ENCODE results near the gene RRAS2. TPM values are rescaled to one million over a fixed set of nuclear protein-coding genes. Genes with fewer than 3 reads are reported as not detected.

The RRAS2 gene
- total RNA-seq, 1 donor from 2014 or later, result 36.6 TPM

DNA sequence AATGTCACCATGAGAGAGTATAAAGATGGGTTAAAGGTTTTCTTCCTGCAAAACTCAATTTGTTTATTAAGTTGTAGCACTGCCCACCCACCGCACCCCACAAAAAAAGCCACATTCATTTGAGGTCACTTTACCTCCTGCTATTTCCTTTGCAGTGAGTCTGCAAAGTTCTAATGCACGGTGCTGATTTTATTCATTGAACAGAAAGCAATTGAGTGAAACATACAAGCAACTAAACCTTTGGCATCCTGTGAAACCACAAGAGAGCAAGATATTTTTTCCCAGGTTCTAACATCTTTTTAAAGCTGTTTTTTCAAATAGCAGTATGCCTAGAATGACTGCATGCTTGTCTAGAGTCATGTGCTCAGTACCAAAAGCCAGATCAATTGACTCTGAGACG, 39.0 kb downstream of the RRAS2 start:
- no peaks in the 10 kb centered on the region for H3K36me3 Mint-ChIP-seq (ENCODE audit: low read depth)
- no peak for DNase-seq (ENCODE audit: low read depth, low spot score)
- TF ChIP-seq, protein P1, sequence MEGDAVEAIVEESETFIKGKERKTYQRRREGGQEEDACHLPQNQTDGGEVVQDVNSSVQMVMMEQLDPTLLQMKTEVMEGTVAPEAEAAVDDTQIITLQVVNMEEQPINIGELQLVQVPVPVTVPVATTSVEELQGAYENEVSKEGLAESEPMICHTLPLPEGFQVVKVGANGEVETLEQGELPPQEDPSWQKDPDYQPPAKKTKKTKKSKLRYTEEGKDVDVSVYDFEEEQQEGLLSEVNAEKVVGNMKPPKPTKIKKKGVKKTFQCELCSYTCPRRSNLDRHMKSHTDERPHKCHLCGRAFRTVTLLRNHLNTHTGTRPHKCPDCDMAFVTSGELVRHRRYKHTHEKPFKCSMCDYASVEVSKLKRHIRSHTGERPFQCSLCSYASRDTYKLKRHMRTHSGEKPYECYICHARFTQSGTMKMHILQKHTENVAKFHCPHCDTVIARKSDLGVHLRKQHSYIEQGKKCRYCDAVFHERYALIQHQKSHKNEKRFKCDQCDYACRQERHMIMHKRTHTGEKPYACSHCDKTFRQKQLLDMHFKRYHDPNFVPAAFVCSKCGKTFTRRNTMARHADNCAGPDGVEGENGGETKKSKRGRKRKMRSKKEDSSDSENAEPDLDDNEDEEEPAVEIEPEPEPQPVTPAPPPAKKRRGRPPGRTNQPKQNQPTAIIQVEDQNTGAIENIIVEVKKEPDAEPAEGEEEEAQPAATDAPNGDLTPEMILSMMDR (conservative IDR thresholded peaks at IDR 0.05), result no peak
- H3K27me3 Mint-ChIP-seq (ENCODE audit: low read depth), result no peaks in the 10 kb centered on the region
- peaks cover 6% of the 10 kb centered on the region for H3K4me1 Mint-ChIP-seq
- H3K9me3 Mint-ChIP-seq, result no peaks in the 10 kb centered on the region
- H3K27ac Mint-ChIP-seq (ENCODE audit: unreplicated experiment), result no peak overlapping the region
- no peak overlapping the region for H3K4me3 Mint-ChIP-seq

DNA sequence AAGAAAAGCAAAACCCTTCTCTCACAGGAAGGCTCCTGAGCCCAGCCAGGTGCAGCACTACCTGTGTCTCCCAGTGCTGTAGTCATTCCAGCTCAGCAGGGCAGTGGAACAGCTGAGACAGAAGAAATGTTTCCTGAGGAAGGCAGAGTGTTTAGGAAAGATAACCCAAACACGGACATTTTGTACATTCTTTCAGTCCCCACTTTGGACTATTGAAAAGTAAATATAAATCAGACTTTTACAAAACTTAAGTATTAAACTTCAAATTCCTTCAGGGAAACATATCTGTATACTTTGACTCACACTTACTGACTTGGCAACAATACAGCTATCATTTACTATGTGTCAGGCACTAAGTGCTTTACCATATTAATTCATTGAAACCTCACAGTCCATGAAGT, 40.4 kb downstream of the RRAS2 start:
- no peak for DNase-seq (ENCODE audit: low read depth, low spot score)
- Mint-ChIP-seq H3K9me3 (no peaks in the 10 kb centered on the region), H3K27ac (ENCODE audit: unreplicated experiment) (no peak overlapping the region), H3K4me1 (peaks cover 6% of the 10 kb centered on the region), H3K27me3 (ENCODE audit: low read depth) (no peaks in the 10 kb centered on the region), H3K36me3 (ENCODE audit: low read depth) (no peaks in the 10 kb centered on the region), H3K4me3 (no peak overlapping the region)
- TF ChIP-seq, protein P1 (conservative IDR thresholded peaks at IDR 0.05), result no peak

DNA sequence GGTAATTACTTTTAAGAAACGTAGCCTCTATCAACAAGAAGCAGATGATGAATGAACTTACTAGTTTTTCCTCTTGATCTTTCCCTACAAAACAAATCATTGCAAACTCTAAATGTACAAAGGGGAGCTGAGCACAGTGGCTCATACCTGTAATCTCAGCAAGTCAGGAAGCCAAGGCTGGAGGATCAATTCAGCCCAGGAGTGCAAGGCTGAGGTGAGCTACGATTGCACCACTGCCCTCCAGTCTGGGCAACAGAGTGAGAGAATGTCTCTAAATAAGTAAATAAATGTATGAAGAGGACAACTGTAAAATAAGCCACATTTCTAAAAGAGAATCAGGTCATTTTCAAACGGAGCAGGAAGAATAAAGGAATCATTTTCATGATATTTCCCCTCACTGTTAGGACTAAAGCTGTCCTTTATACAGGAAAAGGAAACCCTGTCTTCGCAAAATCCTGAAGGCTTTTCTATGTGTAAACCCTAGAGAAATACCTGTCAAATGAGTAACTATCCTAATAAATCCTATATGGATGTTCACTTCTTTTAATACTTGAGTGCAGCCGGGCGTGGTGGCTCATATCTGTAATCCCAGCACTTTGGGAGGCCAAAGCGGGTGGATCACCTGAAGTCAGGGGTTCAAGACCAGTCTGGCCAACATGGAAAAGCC, 41.2 kb downstream of the RRAS2 start:
- TF ChIP-seq, protein P1 (conservative IDR thresholded peaks at IDR 0.05), result no peak
- peaks cover 6% of the 10 kb centered on the region for H3K4me1 Mint-ChIP-seq
- H3K9me3 Mint-ChIP-seq, result no peaks in the 10 kb centered on the region
- no peaks in the 10 kb centered on the region for H3K27me3 Mint-ChIP-seq (ENCODE audit: low read depth)
- H3K27ac Mint-ChIP-seq (ENCODE audit: unreplicated experiment), result no peak overlapping the region
- no peak for DNase-seq (ENCODE audit: low read depth, low spot score)
- no peaks in the 10 kb centered on the region for H3K36me3 Mint-ChIP-seq (ENCODE audit: low read depth)
- H3K4me3 Mint-ChIP-seq, result no peak overlapping the region

DNA sequence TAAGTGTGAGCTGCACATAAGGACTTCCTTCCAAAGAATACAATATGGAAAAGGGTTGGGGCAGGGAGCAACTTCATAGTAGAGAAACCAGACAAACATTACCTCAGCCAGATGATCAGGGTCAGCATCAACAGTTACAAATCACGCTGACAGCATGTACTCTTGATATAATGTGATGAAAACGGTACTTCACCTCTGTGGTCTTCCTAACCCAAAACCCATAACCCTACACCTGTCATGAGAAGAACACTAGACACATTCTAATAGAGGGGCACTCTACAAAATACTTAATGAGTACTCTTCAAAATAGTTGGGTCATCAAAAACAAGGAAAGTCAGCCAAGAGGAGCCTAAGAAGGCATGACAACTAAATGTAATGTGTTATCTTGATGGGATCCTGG, 43.9 kb downstream of the RRAS2 start:
- Mint-ChIP-seq H3K27me3 (ENCODE audit: low read depth) (no peaks in the 10 kb centered on the region), H3K36me3 (ENCODE audit: low read depth) (no peaks in the 10 kb centered on the region), H3K4me1 (peaks cover 4% of the 10 kb centered on the region), H3K4me3 (no peak overlapping the region), H3K9me3 (no peaks in the 10 kb centered on the region), H3K27ac (ENCODE audit: unreplicated experiment) (no peak overlapping the region)
- TF ChIP-seq, protein P1 (conservative IDR thresholded peaks at IDR 0.05), result no peak
- DNase-seq (ENCODE audit: low read depth, low spot score), result no peak

DNA sequence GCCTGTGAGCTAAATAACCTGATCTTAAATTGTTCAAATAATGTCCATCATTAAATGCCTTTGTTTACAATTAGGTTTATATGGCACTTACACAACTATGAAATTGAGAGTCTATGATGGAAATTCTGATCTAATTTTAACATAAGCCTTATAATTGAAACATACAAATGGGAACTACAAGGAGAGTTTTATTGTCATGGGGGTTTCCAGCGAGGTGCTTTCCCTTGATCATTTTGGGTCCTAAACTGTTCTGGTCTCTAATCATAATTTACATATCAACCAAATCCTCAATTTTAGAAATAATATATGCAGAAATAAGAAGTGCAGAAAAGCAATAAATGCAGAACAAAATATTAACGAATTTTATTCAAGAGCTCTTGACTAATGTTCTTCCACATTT, 44.9 kb downstream of the RRAS2 start:
- Mint-ChIP-seq H3K27me3 (ENCODE audit: low read depth) (no peaks in the 10 kb centered on the region), H3K4me3 (no peak overlapping the region), H3K36me3 (ENCODE audit: low read depth) (no peaks in the 10 kb centered on the region), H3K27ac (ENCODE audit: unreplicated experiment) (no peak overlapping the region), H3K9me3 (no peaks in the 10 kb centered on the region), H3K4me1 (no peaks in the 10 kb centered on the region)
- no peak for DNase-seq (ENCODE audit: low read depth, low spot score)
- TF ChIP-seq, protein P1 (conservative IDR thresholded peaks at IDR 0.05), result no peak

Data from neural crest cell (in vitro differentiated cells).